CD14-positive monocyte (primary cell): ENCODE results near the gene FARP1. TPM values are rescaled to one million over a fixed set of nuclear protein-coding genes. Genes with fewer than 3 reads are reported as not detected.

ENCODE experiments used
- DNase-seq, 3 donors: peaks; one replicate each; pipeline ENCODE4 v3.0.0-alpha.2; 2011 to 2022
- H2AFZ ChIP-seq: 2 replicates; pipeline ENCODE4 v1.6.0; 2012; ENCODE audit warnings: mild to moderate bottlenecking, low read depth, low read length, inconsistent platforms; ENCODE audit not compliant: insufficient read depth, poor library complexity, severe bottlenecking
- H3K27ac ChIP-seq, 2 donors: 1 replicate in 1 of 2; 2 replicates in 1 of 2; pipeline ENCODE4 v1.5.1; 2012 to 2013; ENCODE audit warnings: low read length in 2 of 2, control low read depth in 1 of 2, inconsistent platforms in 1 of 2, low read depth in 1 of 2, mild to moderate bottlenecking in 1 of 2
- H3K27me3 ChIP-seq, 2 donors: one replicate each; pipeline versions ENCODE4 v1.6.0 to v1.6.1; 2011 to 2013; ENCODE audit warnings: low read length in 2 of 2; ENCODE audit not compliant: control insufficient read depth in 2 of 2, insufficient read depth in 2 of 2
- H3K36me3 ChIP-seq, 2 donors: replicated peaks in 1 of 2; 1 replicate in 1 of 2; 2 replicates in 1 of 2; pipeline versions ENCODE4 v1.5.1 to v1.6.1; 2012 to 2013; ENCODE audit warnings: low read length in 2 of 2, control low read depth in 1 of 2, inconsistent platforms in 1 of 2, mild to moderate bottlenecking in 1 of 2; ENCODE audit not compliant: insufficient read depth in 2 of 2, control insufficient read depth in 1 of 2
- H3K4me1 ChIP-seq, 2 donors: 1 replicate in 1 of 2; 2 replicates in 1 of 2; pipeline versions ENCODE4 v1.5.1 to v1.6.1; 2012 to 2013; ENCODE audit warnings: low read length in 2 of 2, control low read depth in 1 of 2, inconsistent platforms in 1 of 2, mild to moderate bottlenecking in 1 of 2, moderate library complexity in 1 of 2; ENCODE audit not compliant: insufficient read depth in 2 of 2, control insufficient read depth in 1 of 2
- H3K4me2 ChIP-seq: replicated peaks from 2 replicates; pipeline ENCODE3; 2012; ENCODE audit warnings: low read length, moderate library complexity, mild to moderate bottlenecking; ENCODE audit not compliant: poor library complexity, severe bottlenecking; ENCODE audit errors: extremely low read depth
- H3K4me3 ChIP-seq, 3 experiments: fragments of 200-600 bp in 1 of 3; sonication (generic) in 1 of 3; replicated peaks in 1 of 3; 1 replicate in 2 of 3; 2 replicates in 1 of 3; pipeline ENCODE4 v1.5.1; 2011 to 2013; ENCODE audit warnings: low read length in 3 of 3, mild to moderate bottlenecking in 3 of 3, control low read depth in 2 of 3, low read depth in 2 of 3, inconsistent platforms in 1 of 3, moderate library complexity in 1 of 3
- H3K79me2 ChIP-seq: 2 replicates; pipeline ENCODE4 v1.6.0; 2012; ENCODE audit warnings: mild to moderate bottlenecking, control low read depth, inconsistent platforms, low read length, moderate library complexity; ENCODE audit not compliant: insufficient read depth
- H3K9ac ChIP-seq: 2 replicates; pipeline ENCODE4 v1.6.0; 2017; ENCODE audit warnings: low read length, mild to moderate bottlenecking; ENCODE audit not compliant: insufficient read depth, poor library complexity, severe bottlenecking
- H3K9me3 ChIP-seq, 2 donors: replicated peaks in 1 of 2; 1 replicate in 1 of 2; 2 replicates in 1 of 2; pipeline versions ENCODE4 v1.5.1 to v1.6.1; 2012 to 2013; ENCODE audit warnings: low read length in 2 of 2, control low read depth in 1 of 2; ENCODE audit not compliant: control insufficient read depth in 1 of 2, insufficient read depth in 1 of 2
- H4K20me1 ChIP-seq: 2 replicates; pipeline ENCODE4 v1.6.0; 2012; ENCODE audit warnings: mild to moderate bottlenecking, low read length, control low read depth, moderate library complexity; ENCODE audit not compliant: insufficient read depth
- H3K27ac Mint-ChIP-seq, 7 donors: one replicate each; pipeline ENCODE4 v1.8.0; 2020; ENCODE audit warnings: mild to moderate bottlenecking in 7 of 7, mixed read lengths in 7 of 7, moderate library complexity in 6 of 7, inconsistent platforms in 2 of 7
- H3K27me3 Mint-ChIP-seq, 3 donors: one replicate each; pipeline ENCODE4 v1.8.0; 2021 to 2022; ENCODE audit warnings: low read depth in 3 of 3, mild to moderate bottlenecking in 3 of 3, mixed read lengths in 3 of 3, moderate library complexity in 3 of 3, inconsistent platforms in 1 of 3
- H3K36me3 Mint-ChIP-seq, 2 donors: one replicate each; pipeline ENCODE4 v1.8.0; 2020; ENCODE audit warnings: mixed read lengths in 2 of 2, inconsistent platforms in 1 of 2, mild to moderate bottlenecking in 1 of 2
- H3K4me1 Mint-ChIP-seq: one replicate; pipeline ENCODE4 v1.8.0; 2020; ENCODE audit warnings: mild to moderate bottlenecking, mixed read lengths
- H3K4me3 Mint-ChIP-seq, 2 donors: one replicate each; pipeline ENCODE4 v1.8.0; 2020; ENCODE audit warnings: mild to moderate bottlenecking in 2 of 2, mixed read lengths in 2 of 2, moderate library complexity in 1 of 2
- H3K9me3 Mint-ChIP-seq, 7 donors: one replicate each; pipeline ENCODE4 v1.8.0; 2020 to 2022; ENCODE audit warnings: mixed read lengths in 7 of 7, mild to moderate bottlenecking in 6 of 7, moderate library complexity in 6 of 7, inconsistent platforms in 2 of 7
- CTCF ChIP-seq: fragments of 200-600 bp; IDR thresholded peaks from one replicate; pipeline ENCODE4 v1.8.0; 2022; ENCODE audit warnings: antibody characterized with exemption, mild to moderate bottlenecking
- WGBS: methylation state at CpG from one replicate; pipeline ENCODE4 v1.1.5; 2013; ENCODE audit warnings: missing lambda C conversion rate; ENCODE audit not compliant: insufficient coverage; 5-methylcytosine and 5-hydroxymethylcytosine counted together
- intact Hi-C, 2 donors: fragments of 100-400 bp; cut with micrococcal nuclease; formaldehyde crosslinking; loops; one replicate each; pipeline versions ENCODE4 v1.15.0 to v1.15.1; 2023
- polyA plus RNA-seq, 3 donors: library from polyadenylated mRNA; depleted of rRNA in 1 of 3; unstranded in 2 of 3; stranded (reverse) in 1 of 3; fragments of 300-500 nt in 2 of 3; fragments of >200 nt in 1 of 3; fragmentation: Illumina TruSeq in 2 of 3; gene quantifications; 1 replicate in 2 of 3; 2 replicates in 1 of 3; pipeline ENCODE4 v1.2.3, GENCODE V29; 2012 to 2021

Gene FARP1
- polyA plus RNA-seq, 3 donors, result 0.01 to 0.16 (median 0.12) TPM

DNA sequence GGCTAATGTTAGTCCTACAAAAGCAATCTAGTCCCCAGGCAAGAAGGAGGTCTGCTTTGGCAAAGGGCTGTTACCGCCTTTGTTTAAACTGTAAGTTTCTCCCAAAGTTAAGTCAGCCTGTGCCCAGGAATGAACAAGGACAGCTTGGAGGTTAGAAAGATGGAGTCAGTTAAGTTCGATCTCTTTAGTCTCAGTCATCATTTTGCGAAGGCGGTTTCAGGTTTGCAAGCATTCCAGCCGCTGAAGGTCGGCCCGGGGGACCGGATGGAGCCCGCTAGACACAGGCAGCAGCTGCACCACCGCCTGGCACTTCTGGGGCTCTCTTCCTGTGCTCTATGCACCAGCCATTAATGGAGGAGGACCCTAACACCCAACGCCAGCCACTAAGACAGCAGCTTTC, 342.7 kb downstream of the FARP1 start:
- DNase-seq, result no peak
- no peak overlapping the region for H2AFZ ChIP-seq
- peaks cover 18 to 26% of the 10 kb centered on the region in 2 donors for H3K4me1 ChIP-seq
- peak overlapping the region in 1 of 3 experiments; percentile 6 for H3K4me3 ChIP-seq
- no peaks in the 10 kb centered on the region for H3K9me3 ChIP-seq
- Mint-ChIP-seq H3K9me3 (no peaks in the 10 kb centered on the region), H3K36me3 (peaks cover 35 to 48% of the 10 kb centered on the region in 2 donors), H3K4me1 (peaks cover 42% of the 10 kb centered on the region), H3K4me3 (no peak overlapping the region), H3K27me3 (peaks cover 0 to 8% (median 0%) of the 10 kb centered on the region in 3 donors), H3K27ac (peak overlapping the region; percentile 76 to 97 (median 91))
- no peak overlapping the region for H3K4me2 ChIP-seq
- H3K79me2 ChIP-seq, result peaks cover 83% of the 10 kb centered on the region
- no peaks in the 10 kb centered on the region for H3K27me3 ChIP-seq
- peak overlapping the region; percentile 42 for H3K9ac ChIP-seq
- peak overlapping the region in 1 of 2 donors; percentile 83 for H3K27ac ChIP-seq
- no peak for TF ChIP-seq CTCF
- H3K36me3 ChIP-seq, result peaks cover 8 to 14% of the 10 kb centered on the region in 2 donors
- intact Hi-C loops, result no loop called here
- H4K20me1 ChIP-seq, result peaks cover 100% of the 10 kb centered on the region
- 95% methylated on average over 10 of the region's 11 CpGs for WGBS

- Histone ChIP-seq H4K20me1 (peaks cover 100% of the 10 kb centered on the region), H3K9ac (no peak overlapping the region), H3K27ac (no peak overlapping the region), H3K79me2 (peaks cover 84% of the 10 kb centered on the region), H3K36me3 (peaks cover under 1 to 6% of the 10 kb centered on the region in 2 donors), H3K4me1 (peaks cover 18 to 26% of the 10 kb centered on the region in 2 donors), H3K9me3 (no peaks in the 10 kb centered on the region), H2AFZ (no peak overlapping the region), H3K27me3 (no peaks in the 10 kb centered on the region), H3K4me2 (no peak overlapping the region), H3K4me3 (no peak overlapping the region)
- Mint-ChIP-seq H3K4me3 (no peak overlapping the region), H3K27me3 (peaks cover 0 to 8% (median 0%) of the 10 kb centered on the region in 3 donors), H3K27ac (peak overlapping the region in 5 of 7 donors; percentile 0 to 91 (median 23)), H3K4me1 (peaks cover 45% of the 10 kb centered on the region), H3K9me3 (no peaks in the 10 kb centered on the region), H3K36me3 (peaks cover 34 to 50% of the 10 kb centered on the region in 2 donors)
- 87% methylated on average over 8 of the region's 8 CpGs for WGBS
- intact Hi-C loops, result no loop called here
- no peak for TF ChIP-seq CTCF
- DNase-seq, result no peak
Observed at GRCh38 chr13:98486412-98486811, 343.5 kb downstream of the FARP1 start.
